Measurements from ENCODE around the gene CHN2.
"Not testable (repeated sequence)": the region's sequence is repeated elsewhere in the genome, so short reads cannot be mapped to it uniquely, and the experiment has no call there.

Gene CHN2

DNA sequence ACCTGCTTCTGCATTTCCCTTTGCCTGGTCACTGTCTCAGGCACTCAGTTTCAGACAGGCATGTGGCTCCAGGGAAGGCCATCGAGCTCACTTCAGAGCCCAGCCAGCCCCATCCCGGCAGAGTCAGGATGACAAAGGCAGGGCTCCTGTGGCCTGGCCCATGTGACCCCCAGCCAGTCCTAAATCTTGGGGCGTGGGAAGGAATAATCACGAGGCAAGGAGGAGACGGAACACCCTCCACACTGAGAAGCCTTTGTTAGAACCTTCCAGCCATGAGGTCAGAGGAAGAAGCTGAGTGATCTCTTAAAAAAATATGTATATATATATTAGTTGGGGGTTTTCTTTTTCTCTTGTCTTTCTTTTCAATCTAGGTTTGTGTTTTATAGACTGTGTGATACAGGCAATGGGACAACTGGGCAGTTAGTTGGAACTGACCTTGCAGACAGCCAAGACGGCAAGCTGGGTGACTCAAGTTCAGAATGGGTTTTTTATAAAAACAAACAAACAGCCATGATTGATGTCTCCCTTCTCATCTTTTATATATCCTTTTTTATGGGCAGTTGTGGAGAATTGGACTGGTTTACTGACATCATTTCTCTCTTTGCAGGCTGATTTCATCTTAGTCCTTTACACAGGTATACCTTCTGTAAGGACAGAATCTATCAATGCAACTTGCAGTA, 60.8 kb downstream of the CHN2 start:
- in situ Hi-C loops (cut with MboI; ENCODE audit: low sequenced_read_pairs): no loop called here

DNA sequence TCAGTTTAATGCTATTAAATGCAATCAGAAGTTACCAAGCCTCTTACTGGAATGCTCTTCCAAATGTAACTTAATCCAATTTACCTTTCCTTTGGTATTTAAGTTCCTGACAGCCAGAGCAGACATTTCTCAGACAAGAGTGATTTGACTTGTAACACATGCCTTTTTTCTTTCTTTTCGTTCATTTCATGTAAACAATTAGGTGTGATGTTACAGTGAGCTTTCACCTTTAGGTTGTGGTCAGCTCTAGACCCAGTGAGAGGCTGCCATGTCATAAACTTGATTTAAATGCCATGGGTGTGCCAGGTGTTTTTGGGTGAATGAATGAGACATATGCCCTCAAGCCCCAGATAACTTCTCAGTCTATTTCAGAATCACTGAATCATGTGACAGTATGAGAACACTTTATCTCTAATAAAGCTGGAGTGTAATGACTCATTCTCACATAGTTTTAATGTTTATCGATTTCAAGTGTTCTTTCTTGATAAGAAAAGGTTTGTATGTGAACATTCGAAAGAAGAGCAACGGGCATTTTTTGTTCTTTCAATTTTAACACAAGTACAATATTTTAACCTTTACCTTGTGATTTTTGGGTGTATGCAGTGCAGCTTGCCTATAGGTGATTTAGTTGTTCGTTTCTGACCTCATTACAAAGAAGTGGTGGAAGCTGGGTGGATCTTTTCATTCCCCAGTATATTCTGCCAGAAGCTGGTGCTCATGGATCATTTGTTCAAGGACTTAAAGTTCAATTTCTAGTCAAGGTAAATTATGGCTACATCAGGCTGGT, 61.5 kb downstream of the CHN2 start:
- in situ Hi-C loops (cut with MboI; ENCODE audit: low sequenced_read_pairs): no loop called here

DNA sequence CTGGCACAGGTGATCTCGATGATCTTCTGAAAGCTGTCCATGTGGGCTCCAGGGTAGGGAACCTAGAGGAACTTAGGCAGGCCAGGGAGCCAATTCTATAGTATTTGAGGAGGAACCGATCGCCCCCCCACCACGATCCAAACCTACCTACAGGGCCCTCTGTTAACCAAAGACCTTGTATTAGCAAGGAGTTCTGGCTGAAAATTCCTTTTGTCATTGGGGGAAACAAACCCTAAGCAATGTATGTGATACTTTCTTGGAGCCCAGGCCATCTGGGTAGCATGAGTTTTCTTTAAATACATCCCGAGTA, 62.1 kb downstream of the CHN2 start:
- in situ Hi-C loops (cut with MboI; ENCODE audit: low sequenced_read_pairs): no loop called here

DNA sequence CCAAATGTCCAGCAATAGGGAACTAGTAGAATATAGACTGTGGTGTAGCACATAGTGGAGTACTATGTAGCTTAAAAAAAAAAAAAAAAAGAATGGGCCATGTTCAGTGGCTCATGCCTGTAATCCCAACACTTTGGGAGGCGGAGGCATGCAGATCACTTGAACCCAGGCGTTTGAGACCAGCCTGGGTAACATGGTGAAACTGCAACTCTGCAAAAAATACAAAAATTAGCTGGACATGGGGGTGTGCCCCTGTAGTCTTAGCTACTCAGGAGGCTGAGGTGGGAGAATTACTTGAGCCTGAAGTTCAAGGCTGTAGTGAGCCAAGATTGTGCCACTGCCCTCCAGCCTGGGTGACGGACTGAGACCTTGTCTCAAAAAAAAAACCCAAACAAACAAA, 64.4 kb downstream of the CHN2 start:
- in situ Hi-C loops (cut with MboI; ENCODE audit: low sequenced_read_pairs): no loop called here

DNA sequence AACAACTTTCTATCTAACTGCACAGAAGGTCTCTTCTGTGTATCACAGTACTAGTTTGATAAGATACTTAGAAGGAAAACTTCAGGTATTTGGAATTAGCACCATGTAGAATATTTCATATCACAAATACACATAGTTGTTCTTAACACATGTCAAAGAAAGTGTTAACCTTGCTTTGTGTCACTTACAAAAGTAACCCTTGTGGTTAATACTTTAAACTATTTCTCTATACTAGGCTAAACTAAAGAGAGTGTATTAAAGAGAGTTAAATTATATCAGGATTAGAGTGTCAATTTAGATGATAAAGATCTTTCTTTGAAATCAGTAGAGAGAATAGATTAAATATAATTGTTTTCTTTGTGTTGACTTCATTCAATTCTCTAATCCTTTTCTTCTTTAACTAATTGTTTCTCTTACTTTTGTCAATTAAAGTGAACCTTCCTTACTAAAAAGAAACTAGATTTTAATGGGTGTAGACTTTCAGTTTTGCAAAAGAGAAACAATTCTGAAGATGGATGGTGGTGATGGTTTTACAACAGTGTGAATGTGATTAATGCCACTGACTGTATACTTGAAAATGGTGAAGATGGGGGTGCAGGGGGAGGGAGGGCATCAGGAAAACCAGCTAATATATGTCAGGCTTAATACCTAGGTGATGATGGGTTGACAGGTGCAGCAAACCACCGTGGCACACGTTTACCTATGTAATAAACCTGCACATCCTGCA, 67.8 kb downstream of the CHN2 start:
- in situ Hi-C loops (cut with MboI; ENCODE audit: low sequenced_read_pairs): no loop called here

DNA sequence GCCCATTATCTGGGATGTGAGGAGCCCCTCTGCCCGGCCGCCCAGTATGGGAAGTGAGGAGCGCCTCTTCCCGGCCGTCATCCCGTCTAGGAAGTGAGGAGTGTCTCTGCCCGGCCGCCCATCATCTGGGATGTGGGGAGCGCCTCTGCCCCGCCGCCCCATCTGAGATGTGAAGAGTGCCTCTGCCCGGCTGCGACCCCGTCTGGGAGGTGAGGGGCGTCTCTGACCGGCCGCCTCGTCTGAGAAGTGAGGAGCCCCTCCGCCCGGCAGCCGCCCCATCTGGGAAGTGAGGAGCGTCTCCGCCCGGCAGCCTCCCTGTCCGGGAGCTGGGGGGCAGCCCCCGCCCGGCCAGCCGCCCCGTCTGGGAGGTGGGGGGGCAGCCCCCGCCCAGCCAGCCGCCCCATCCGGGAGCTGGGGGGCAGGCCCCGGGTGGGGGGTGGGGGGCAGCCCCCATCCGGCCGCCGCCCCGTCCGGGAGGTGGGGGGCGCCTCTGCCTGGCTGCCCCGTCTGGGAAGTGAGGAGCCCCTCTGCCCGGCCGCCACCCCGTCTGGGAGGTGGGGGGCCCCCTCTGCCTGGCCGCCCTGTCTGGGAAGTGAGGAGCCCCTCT, 69.1 kb downstream of the CHN2 start:
- in situ Hi-C loops (cut with MboI; ENCODE audit: low sequenced_read_pairs): not testable (repeated sequence)

DNA sequence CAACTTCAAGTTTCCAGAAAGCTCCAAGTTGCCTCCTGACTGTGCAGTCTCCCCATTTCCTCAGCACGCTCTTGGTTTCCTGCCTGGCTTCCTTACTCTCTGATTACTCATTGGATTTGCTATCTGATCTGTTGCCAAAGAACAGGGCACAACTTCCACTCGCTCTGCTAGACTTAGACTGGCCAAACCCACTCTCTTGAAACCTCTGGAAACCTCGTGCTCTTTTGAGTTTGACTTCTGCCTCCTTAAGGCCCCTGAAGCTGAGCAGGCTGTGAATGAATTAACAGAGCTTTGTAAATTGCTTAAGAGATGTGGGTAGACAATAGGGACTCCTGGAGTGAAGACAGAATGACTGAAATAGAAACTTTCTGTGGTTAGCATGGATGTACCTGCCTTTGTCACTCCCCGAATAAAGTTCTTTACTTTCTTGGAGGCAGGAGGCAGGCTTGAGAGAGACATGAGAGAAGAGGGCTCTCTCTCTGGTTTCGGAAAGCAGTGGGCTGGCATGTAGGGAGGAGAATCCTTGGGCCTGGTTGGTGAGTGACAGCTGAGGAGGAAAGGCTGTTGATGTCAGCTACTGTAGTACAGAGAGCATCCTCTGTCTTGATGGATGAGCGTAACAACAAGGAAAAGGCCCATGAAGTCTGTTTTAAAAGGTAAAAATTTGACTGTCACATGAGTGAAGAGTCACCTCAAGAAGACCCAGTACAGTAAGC, 70.8 kb downstream of the CHN2 start:
- in situ Hi-C loops (cut with MboI; ENCODE audit: low sequenced_read_pairs): no loop called here

DNA sequence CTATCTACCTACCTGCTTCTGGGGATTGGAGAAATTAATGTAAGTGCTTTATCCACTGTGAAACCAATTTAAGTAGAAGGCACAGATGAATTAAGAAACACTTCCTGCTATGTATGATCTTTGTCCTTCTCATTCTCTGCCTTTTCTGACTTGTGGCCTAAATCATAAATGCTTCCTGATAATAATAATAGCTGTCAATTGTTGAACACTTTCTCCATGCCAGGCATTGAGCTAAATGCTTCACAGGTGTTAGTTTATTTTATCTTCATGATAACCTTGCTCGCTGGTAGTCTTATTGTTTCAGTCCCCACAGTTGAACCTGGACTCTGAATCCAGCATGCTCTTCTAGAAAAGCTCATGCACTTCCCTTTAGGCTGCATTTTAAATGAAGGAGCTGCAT, 75.4 kb downstream of the CHN2 start:
- in situ Hi-C loops (cut with MboI; ENCODE audit: low sequenced_read_pairs): no loop called here

DNA sequence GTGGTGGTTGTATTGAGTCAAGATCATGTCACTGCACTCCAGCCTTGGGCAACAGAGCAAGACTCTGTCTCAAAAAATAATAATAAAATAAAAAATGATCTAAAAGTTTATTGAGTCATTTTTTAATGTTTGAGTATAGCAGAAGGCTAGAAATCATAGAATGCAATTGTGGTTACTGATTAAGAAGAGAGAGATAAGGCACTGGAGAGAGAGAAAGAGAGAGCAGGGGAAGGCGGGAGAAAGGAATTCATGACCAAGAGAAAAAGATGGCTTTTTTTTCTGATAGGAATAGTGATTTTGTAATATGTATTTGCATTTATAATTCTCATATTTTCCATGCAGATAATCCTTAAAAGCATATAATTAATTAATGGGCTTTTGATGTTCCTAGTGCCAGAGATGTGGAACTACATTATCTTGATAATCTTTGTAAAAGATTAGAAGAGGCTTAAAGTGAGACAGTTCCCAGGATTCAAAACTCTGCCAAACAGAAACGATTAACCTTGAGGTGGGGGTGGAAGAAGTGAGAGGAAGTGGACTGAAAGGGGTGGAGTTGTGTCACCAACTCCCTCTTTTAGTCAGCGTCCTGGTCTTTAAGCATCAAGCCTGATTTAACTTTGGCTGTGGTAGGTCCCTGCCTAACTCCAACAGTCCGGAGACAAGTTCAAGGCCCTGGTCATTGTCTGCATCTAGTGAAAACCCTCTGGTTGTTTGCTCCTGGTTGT, 76.2 kb downstream of the CHN2 start:
- in situ Hi-C loops (cut with MboI; ENCODE audit: low sequenced_read_pairs): no loop called here

DNA sequence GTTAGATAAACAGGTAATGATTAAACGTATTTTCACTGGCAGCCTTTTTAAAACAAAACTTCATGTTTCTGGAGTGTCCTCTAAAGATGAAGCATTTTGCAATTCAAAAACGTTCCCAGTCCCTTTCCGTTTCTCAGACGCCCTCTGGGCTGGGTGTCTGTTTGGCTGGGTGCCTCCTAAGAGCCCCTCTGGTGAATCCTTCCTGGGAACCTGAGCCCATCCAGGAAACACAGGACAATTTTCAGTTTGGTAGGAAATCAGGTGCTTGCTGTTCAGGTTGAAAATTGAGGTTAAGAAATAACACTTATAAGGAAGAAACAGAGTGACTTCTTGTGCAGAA, 76.7 kb downstream of the CHN2 start:
- in situ Hi-C loops (cut with MboI; ENCODE audit: low sequenced_read_pairs): no loop called here

DNA sequence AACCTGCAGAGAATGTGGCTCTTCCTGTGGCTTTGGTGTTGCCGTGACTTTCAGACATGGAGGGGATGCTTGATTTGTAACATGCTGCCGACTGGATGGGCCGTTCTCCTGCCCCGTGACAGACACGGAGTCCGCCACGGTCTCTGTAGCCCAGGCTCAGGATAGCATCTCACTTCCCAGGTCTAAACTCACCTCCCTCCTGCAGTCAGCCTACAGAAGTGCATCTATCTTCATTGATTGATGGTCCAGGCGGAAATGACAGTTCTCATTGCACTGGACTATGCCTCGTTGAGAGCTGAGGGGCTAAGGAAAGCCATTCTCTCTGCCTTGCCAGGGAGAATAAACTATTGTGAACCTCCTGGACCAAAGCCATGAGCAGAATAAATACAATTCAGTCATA, 77.5 kb downstream of the CHN2 start:
- in situ Hi-C loops (cut with MboI; ENCODE audit: low sequenced_read_pairs): no loop called here

DNA sequence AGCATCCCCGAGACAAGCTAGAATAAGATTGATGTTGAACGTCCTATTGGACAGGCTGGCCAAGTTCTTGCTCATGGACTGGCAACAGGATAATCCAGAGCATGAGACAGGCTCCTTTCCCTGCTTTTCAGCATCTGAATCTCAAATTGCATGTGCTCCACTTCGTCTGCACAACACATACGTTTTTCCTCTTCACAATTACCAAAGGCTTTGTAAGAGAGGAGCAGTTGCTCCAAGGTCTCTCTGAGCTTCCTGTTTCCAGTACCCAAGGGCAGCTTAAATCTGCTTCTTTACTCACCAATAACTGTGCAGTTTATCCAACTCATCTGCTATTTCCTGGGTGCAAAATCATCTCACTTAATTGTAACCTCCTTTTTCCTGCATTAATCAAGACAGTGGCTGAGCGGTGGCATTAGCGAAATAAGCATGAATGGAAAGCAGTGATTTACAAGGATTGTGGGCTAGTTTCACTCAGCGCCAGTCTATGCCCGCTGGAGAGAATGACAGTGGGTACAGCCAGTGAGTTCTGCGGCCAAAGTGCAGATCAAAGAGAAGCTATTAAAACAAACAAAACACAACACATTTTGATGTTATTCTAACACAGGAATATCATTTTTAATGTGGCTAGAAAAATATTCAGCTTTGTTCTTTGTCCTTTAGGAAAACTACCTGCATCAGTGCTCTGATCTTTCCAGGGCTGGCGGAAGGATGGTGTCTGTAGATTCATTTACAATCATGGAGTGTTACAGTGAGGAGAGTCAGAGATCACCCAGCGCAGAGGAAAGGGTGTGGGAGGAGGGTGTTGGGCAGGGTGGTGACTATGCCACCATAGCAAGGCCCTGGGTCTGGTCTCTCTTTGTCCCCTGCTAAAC, 79.8 kb downstream of the CHN2 start:
- in situ Hi-C loops (cut with MboI; ENCODE audit: low sequenced_read_pairs): no loop called here

DNA sequence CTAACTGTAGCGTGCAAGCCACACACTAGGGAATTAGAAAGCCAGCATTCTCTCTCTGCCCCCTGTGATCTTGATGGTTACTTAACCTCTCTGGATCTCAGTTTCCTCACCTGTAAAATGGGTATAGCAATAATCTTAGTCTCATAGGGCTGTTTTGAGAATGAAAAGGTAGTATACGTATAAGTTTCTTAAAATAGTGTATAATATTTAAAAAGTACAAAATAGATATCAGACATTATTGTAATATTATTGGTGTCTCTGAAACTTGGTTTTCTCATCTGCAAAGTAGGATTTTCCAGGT, 80.4 kb downstream of the CHN2 start:
- in situ Hi-C loops (cut with MboI; ENCODE audit: low sequenced_read_pairs): no loop called here

DNA sequence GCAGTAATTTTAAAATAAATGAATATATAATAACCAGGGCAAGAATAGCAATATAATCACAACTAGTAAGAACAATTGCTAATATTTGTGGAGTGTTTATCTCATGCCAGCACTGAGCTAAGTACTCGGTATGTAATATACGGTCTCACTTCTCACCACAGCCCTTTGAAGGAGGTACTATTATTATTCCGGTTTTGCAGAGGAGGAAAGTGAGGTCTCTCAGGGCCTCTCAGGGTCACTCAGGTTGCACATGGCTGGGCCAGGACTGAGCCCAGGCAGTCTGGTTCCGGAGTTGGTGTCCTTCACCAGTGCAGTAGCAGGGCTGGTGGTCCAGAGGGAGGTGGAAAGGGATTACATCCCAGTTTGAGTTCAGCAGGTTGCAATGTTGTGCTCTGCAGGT, 80.9 kb downstream of the CHN2 start:
- in situ Hi-C loops (cut with MboI; ENCODE audit: low sequenced_read_pairs): no loop called here

DNA sequence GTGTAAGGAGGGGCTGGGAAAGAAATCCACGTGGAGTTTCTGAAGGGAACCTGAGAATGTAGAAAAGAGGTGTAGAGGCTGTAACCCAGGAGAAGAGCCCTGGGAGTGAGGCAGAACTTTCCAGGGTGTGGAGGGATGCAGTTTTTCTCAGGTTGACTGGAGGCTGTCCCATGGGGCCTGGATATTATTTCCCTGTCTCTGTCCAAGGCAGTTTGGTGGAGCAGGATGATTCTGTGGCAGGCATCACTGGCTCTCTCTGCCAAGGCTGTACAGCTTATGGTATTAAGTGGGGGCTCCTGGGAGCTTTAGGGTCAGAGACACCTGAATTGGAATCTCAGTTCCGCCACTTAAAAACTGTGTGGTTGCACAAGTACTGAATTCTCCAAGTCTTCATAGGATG, 81.6 kb downstream of the CHN2 start:
- in situ Hi-C loops (cut with MboI; ENCODE audit: low sequenced_read_pairs): no loop called here

DNA sequence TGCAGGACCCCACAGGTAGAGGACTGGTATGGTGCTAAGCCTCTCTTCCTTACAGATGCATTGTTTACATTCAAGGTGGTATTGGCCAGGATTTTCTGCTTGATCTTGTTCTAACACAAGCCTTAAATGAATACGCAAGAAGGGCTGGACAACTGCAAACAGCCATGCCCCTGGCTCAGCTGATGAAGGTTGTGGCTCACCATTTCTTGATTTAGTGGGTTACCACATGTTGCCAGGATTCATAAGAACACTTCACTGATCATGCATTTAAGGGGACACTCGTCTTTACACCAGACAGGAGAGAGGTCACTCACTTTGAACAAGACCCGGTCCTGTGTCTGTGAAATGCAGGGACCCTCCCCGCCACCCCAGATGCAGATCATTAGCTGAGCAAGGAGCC, 82.2 kb downstream of the CHN2 start:
- in situ Hi-C loops (cut with MboI; ENCODE audit: low sequenced_read_pairs): no loop called here

DNA sequence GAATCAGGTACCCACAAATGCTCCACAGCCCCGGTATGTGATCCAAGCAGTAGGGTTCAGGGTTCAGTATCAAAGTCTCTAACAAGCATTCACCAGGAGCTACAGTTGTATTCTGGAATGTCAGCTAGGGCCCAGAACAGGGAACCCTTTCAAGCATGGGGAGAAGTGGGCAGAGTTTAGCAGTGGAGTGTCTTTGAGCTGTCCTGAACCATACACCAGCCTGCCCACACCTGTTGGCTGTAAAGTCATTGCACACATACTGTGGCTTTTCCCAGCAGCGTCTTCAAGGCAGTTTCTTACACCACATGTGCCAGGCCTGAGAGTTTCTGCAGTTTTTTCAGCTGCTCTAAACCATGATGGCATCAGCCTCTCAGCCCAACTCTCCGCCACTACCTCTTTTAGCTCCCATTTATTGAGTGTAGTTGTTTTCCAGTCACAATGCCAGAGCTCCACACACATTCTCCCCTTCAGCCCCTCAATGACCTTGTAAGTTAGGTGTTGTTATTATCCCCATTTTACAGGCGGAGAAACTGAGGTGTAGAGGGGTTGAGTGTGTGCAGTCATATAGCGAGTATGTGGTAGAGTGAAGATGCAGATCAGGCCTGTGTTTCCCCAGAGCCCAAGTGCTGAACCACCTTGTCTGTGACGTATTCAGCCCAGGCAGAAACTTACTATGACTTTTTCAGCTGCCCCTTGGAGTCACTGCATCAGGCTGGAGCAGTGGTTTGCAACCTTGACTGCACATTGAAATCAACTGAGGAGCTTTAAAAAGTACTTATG, 83.1 kb downstream of the CHN2 start:
- in situ Hi-C loops (cut with MboI; ENCODE audit: low sequenced_read_pairs): no loop called here

DNA sequence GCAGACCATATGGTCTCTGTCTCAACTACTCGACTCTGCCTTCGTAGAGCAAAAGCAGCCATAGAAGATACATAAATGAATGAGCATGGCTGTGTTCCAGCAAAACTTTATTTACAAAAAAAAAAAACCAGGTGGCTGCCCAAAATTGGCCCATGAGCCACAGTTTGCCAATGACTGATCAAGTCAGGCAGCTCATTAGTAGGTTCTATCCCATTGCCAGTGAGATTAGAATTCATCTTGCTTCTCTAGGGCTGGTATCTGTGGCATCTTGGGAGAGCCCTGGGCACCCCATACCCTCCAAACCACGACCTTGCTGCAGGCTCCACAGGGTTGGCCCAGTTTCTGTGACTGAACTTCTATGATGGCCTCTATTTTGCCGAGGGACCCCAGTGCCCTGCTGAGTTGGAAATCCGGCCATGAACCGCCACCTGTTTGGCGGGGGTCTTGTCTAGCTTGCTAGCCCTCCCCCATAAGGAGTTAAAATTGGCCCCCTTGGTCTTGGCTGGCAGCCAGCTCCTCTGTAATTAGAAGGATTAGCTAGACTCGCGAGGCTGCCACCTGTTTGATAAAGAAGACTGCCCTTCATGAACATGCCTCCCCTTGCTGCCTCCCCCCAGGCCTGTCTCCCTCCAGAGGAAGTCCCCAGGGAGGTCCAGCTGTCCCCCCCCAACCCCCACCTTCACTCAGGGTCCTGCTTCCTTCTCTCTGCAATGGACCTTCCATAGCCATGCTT, 83.9 kb downstream of the CHN2 start:
- in situ Hi-C loops (cut with MboI; ENCODE audit: low sequenced_read_pairs): no loop called here
